ENCODE results near the gene TSSK3.

The TSSK3 gene

GRCh38 chr1:32405672-32406467 lies 43.5 kb downstream of the TSSK3 start:
- DNase-seq, result no peak

- DNase-seq, result no peak
Measured at GRCh38 chr1:32406629-32407111, 44.3 kb downstream of the TSSK3 start.

GRCh38 chr1:32411261-32411660 lies 48.9 kb downstream of the TSSK3 start:
- no peak for DNase-seq

GRCh38 chr1:32413507-32414185 lies 51.3 kb downstream of the TSSK3 start:
- peak; percentile 82 for DNase-seq
